ENCODE data around the gene TTPAL.

- TF ChIP-seq CTCF (conservative IDR thresholded peaks at IDR 0.05; ENCODE audit: low read depth, low read length) (no peak), EZH2 (IDR thresholded peaks at IDR 0.05; ENCODE audit: low read length, unreplicated experiment) (no peak), EZH2phosphoT487 (IDR thresholded peaks at IDR 0.05; ENCODE audit: borderline replicate concordance, low read length) (no peak)
Measured at GRCh38 chr20:44494681-44495080, 19.0 kb downstream of the TTPAL start.
